ENCODE measurements around the gene BFSP2. TPM values are rescaled to one million over a fixed set of nuclear protein-coding genes. Genes with fewer than 3 reads are reported as not detected.

The BFSP2 gene
- total RNA-seq, 1 donor from 2014 or later: not detected

DNA sequence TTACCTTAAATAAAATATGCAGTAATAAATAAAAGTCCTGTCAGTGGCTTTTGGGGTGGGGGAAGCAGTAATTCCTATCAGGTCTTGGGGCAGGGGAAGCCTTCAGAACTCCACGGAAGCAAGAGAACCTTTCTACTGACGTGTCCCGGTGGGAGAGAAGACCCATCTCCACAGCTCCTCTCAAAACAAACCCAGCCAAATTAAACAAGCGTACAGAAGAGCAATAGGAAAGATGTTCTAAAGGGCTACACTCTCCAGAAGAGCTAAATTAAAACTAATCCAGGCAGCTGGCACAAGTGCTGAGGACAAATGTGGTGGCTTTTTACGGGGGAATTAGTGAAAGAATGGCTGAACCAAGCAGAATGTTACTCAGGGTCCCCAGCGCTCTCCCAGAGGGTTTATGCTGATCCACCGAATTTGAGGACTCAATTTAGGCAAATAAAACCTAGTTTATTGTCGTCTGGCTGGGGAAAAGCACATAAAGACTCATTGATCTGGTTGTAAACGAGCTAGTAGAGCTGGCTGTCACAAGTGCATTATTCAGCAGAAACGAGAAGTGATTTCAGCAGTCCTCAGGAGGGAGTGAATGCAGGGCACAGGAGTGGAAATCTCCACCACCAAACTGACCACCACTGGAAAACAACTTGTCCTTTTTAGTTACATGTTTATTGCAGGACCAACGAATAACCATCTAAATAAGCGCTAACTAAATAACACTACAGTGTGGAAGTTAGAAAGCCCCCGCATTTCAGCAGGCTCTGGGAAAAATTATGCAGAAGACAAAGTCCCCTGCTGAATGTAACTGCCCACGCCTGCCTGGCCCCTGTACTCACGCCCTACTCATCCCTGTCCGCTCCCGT is 13.5 kb downstream of the BFSP2 start:
- DNase-seq (ENCODE audit: low spot score in 2 of 2) (no peak), FAIRE-seq (no peak)

DNA sequence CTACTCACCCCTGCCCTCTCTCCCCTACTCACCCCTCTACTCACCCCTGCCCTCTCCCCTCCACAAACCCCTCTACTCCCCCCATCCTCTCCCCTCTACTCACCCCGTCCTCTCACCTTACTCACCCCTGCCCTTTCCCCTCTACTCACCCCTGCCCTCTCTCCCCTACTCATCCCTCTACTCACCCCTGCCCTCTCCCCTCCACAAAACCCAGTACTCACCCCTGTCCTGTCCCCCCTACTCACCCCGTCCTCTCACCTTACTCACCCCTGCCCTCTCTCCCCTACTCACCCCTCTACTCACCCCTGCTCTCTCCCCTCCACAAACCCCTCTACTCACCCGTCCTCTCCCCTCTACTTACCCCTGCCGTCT is 14.2 kb downstream of the BFSP2 start:
- FAIRE-seq (no peak), DNase-seq (ENCODE audit: low spot score in 2 of 2) (no peak)

DNA sequence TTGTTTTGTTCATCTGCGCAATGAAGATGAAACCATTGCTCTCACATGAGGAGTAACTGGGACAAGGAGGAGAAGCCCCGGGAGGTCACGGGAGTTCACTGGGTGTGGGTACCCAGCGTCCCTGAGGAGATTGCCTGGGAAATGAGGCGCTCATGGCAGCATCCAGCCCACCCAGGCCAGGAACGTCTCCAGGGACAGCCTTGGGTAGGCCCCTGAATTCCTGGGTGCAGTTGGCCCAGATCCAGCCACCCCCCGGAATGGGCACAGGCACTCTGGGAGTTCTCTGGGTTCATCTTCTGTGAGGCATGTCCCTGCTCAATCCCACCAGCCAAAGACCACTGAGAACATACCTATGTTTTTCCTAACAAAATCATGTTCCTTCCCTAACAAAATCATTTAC is 18.5 kb downstream of the BFSP2 start:
- no peak for DNase-seq (ENCODE audit: low spot score in 2 of 2)
- no peak for FAIRE-seq

DNA sequence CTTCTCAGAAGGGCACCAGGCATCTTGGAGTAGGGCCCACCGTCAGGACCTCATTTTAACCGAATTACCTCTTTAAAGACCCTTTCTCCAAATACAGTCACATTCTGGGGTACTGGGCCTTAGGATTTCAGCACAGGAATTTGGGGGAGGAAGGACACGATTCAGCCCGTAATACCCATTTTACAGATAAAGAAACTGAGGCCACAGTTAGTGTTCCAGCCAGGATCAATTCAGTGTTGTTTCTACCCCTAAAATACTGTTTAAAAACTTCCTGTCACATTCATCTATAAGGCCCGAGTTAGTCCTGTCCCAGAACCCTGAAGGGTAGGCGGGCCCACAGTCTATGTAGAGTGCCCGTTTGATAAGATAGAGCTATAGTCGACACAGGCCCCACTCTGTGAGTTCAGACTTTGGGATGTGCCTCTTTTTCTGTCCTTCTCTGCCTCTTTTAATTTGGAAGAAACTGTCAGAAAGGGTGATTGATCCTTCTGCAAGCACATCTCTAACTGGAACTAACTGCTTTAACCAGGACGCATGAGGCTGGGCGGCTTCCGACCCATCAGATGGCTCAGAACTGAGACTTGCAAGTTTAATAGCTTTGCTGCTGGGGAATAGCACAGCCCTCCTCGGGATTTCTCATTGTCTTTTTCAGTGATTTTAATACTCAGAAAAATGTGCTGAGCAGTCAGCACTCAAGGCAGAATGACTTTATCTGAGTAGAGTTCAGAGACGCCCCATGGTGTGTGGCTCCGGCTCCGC is 19.5 kb downstream of the BFSP2 start:
- FAIRE-seq: no peak

DNA sequence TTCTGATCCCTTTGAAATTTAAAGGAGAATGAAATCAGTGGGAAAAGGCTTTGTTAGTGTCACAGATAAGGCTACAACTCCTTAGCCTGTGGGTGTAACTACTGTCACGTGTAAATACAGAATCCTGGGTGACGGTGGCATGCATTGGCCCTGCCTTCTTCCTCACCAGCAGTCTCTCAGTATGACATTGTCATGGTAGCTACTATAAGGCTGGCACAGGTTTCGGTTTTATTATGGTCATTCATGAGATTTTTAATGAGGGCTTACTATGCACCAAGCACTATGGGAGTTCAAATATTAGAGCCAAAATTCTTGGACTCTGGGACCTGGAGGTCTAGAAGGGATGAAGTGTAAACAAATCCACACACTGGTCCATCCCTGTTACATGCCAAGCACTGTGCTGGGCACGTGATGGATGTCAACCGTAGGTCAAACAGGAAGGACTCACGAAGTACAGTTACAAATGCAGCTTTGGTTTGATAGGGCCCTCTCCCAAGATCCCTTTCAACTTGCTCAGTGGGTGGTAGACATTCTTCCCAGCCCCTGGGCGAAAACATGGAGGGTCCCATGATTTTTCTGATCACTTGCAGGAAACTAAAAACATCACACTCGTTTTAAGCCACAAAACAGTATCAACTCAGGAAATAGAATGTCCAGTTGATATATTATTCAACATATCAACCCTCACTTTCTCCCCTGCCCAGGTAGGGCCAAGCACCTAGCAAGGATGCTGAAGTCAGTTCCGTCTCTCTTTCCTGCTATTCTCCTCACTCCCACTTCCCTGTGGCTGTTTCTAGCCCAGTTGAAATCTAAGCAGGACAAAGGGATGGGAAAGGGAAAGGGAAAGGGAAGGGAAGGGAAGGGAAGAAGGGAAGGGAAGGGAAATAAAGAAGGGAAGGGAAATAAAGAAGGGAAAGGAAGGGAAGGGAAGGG is 25.3 kb downstream of the BFSP2 start:
- DNase-seq (ENCODE audit: low spot score in 2 of 2) (no peak), FAIRE-seq (no peak)

More for the DNA sequence above, 19.5 kb downstream of the BFSP2 start:
- no peak for DNase-seq (ENCODE audit: low spot score in 2 of 2)

DNA sequence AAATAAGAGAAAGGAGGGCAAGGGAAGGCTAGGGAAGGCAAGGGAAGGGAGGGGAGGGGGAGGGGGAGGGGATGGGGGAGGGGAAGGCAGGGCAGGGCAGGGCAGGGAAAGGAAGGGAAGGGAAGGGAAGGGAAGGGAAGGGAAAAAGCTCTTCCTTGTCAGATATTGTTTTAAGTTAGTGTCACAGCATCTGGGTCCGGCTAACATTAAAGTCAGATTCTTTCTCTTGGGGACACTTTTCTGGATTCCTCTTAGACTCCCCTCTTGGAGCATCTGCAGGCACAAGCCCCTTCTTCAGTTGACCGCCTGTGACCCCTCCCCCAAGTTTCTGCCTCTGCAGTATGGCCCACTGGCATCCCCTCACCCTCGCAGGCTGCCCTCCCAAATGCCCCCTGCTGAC is 26.0 kb downstream of the BFSP2 start:
- no peak for DNase-seq (ENCODE audit: low spot score in 2 of 2)
- no peak for FAIRE-seq

DNA sequence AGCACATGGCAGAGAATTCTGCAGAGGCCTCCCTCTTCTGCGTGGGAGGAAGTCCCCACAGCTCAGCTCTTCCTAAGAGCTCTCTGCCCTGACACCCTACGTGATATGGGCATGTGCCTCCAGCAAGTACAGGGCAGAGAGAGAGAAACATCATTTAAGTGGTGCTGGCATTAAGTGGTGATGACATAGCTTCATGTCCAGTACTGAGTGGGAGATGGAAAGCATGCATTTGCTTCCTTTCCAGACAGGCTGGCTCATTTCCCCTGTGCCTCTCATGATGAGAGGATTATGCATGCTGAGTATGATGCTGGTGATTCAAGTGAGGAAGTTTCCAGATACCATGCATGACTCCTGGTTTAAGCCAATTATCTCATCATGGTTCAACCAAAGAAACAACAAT is 26.9 kb downstream of the BFSP2 start:
- FAIRE-seq: no peak
- DNase-seq (ENCODE audit: low spot score in 2 of 2): peak in 1 of 2 donors; percentile 30

DNA sequence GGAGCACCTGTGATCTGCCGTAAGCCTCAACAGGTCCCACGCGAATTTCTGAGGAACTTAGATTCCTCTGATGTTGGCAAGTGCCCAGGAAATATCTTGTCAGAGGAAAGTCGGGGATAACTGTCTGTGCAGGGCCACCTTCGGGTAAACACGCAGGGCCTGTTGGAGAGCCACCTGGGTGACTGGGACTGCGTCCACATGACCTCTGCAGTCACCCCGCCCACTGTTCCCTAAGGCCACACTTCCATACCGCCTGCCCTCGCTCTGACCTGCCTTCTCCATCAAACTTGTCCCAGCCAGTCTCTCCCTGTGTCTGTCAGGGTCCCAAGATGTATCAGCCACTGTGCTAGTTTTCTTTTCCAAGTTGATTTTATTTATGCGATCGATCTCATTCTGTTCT is 28.7 kb downstream of the BFSP2 start:
- FAIRE-seq: no peak

DNA sequence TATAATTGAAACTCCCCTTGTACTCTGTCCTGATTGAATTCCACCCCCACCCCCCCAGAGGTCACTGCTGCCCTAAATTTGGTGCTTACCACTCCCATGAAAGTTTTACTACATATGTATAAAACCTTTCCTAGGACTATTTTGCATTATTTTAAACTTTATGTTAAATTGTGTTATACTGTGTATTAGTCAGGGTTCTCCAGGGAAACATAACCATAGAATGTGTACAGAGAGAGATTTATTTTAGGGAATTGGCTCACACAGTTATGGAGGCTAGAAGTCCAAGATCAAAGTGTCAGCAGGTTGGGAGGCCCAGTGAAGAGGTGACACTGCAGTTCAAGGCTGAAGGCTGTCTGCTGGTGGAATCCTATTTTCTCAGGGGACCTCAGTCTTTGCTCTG is 29.2 kb downstream of the BFSP2 start:
- no peak for FAIRE-seq
- DNase-seq (ENCODE audit: low spot score in 2 of 2): no peak

More for the DNA sequence above, 28.7 kb downstream of the BFSP2 start:
- DNase-seq (ENCODE audit: low spot score in 2 of 2): no peak

DNA sequence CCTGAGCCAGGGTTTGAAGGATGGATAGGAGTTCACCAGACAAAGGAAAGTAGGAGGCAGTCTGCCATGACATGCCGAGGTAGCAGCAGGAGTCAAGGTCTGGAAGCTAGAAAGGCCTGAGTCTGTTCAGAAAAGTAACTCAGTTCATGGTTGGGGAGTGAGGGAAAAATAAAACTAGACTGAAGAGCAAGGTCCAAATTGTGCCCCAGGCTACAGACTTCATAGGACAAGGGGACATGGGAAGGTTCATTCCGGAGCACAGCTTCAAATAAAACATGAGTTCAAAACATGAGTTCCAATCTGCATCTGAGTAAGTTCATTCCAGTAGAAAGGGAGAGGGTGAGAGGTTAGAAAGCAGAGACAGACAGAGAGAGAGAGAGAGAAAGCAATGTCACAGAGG is 39.7 kb downstream of the BFSP2 start:
- no peak for DNase-seq (ENCODE audit: low spot score in 2 of 2)
- FAIRE-seq: no peak

DNA sequence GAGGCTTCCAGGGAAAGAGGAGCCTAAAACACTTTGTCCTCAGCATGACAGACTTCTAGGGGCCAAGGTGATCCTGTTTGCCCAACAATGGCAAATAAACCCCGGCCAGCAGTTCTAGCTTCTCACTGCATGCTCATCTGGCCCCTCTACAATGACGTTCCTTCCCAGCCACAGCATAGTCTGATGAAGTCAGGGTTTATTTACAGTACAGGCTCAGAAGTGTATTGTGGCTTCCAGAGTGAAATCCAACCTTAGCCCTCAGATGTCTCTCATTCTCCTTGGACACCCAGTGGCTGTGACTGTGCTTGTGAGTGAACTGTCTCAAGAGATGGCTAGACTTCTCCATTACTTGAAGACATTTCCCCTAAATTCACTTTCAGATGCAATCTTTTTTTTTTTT is 40.8 kb downstream of the BFSP2 start:
- DNase-seq (ENCODE audit: low spot score in 2 of 2): no peak
- no peak for FAIRE-seq

DNA sequence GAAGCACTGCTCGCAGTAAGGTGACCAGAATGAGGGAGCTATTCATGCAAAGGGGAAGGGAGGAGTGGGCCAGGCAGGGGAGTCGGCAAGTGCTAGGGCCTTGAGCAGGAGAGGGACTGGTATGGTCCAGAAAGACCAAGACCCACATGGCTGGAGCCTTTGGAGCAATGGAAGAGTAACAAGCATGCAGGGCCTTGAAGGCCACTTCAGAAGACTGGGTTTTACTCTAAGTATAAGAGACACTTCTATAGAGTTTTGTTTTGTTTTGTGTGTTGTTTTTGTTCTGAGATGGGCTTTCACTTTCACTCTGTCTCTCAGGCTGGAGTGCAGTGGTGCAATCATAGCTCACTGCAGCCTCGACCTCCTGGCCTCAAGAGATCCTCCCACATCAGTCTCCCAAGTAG is 42.0 kb downstream of the BFSP2 start:
- no peak for DNase-seq (ENCODE audit: low spot score in 2 of 2)
- FAIRE-seq: no peak

DNA sequence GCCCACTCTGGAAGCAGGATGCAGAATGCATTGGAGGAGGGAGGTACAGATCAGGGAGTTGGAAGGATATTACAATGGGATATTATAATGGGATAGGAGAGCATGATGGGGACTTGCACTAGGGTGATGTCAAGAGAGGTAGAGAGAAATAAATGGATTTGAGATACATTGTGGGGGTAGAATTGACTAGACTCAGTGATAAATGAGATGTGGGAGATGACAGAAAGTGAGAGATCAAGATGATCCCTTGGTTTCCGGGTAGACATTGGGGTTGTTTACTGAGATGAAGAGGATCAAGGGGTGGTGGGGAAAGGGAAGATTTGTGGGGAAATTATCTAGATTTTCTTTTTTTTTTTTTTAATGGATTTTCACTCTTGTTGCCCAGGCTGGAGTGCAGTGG is 42.7 kb downstream of the BFSP2 start:
- DNase-seq (ENCODE audit: low spot score in 2 of 2) (no peak), FAIRE-seq (no peak)

DNA sequence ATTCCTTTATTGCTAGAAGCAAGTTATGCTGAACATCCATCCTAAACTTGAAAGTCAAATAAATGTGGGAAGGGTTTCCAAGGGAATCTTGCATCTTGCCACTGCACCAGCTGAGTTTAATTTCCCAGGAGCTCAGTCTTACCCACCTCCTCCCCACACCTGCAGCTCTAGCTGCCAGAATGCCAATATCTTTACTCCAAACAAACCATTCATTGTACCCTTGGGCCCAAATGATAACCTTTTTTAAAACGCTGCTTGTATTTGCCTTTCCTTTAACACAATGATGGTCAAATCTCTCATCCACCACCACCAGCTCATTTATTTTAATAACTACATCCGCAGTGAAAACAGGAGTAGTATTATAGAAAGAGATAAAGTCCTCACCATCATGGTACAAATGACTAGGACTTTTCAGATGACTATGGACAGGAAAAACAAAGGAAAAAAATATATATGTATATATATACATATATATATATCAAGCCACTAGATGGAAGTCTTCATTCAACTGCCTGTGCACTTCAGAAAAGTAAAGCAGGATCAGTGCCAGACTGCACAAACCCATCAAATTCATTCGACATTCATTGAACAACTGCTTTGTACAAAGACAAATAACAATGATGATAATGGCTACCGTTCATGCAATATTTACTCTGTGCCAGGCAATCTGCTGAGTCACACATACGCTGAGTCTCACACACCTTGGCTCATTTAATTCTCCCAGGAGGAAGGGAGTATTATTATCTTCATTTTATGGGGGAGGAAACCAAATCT is 44.0 kb downstream of the BFSP2 start:
- FAIRE-seq: peak; percentile 26

DNA sequence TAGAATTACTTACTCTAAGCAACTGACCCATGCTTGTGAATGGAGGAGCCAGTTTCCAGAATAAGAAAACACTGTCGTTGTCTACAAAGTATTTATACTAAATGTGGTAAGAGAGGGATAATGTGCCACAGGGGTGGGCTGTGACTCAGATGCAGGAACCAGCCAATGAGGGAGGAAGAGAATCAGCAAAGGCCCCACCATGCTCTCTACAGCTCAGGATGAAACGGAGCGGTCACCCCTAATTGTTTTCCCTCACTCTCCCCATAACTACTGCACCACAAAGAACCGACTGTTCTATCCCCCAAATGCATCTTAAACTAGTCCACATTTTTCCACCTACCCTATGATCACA is 44.5 kb downstream of the BFSP2 start:
- no peak for FAIRE-seq
- DNase-seq (ENCODE audit: low spot score in 2 of 2): no peak

More for the DNA sequence above, 44.0 kb downstream of the BFSP2 start:
- no peak for DNase-seq (ENCODE audit: low spot score in 2 of 2)

DNA sequence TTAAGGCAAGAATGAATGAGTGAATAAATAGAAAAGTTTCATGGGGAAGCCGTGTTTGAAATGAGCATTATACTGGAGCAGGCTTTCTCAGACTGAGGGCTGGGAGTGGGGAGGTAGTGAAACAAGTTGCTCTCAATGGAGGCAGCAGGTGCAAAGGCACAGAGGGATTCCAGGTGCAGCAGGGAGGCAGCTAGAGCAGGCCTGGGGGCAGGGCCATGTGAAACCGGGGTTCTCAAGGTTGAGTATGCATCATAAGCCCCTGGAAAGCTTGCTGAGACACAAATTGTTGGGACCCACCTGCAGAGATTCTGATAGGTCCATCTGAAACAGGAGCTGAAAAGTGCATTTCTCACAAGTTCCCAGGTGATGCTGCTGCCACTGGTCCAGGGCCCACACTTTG is 45.3 kb downstream of the BFSP2 start:
- DNase-seq (ENCODE audit: low spot score in 2 of 2) (no peak), FAIRE-seq (no peak)

DNA sequence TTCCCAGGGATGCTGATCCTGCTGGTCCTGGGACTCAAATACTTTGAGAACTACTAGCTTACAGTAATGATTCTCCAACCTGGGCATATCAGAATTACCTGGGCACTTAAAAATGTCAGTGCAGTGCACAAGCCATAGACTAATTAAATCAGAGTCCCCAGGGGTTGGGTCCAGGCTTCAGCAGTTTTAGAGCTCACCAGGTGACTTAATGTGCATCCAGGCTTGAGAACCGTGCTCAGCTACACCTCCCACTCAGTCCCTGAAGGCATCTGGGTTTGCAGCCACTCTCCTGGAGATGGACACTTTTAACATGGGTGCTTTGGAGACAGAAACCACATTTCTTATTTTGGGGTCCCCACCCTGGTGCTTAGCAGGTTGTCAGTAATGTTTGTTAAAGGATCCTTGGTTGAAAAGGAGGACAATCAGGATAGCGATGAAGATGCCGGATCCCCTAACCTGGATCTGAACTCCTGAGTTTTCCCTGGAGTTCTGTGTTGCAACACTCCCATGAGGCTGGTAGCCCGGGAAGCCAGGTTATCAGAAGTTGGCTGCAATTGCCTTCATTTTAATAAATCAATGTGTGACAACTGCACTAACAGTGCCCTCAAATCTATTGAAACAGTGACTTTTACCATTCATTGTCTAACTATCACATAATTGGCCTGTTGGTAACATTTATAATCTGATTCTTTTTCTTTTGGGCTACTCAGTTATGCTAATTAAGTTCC is 48.1 kb downstream of the BFSP2 start:
- no peak for FAIRE-seq

DNA sequence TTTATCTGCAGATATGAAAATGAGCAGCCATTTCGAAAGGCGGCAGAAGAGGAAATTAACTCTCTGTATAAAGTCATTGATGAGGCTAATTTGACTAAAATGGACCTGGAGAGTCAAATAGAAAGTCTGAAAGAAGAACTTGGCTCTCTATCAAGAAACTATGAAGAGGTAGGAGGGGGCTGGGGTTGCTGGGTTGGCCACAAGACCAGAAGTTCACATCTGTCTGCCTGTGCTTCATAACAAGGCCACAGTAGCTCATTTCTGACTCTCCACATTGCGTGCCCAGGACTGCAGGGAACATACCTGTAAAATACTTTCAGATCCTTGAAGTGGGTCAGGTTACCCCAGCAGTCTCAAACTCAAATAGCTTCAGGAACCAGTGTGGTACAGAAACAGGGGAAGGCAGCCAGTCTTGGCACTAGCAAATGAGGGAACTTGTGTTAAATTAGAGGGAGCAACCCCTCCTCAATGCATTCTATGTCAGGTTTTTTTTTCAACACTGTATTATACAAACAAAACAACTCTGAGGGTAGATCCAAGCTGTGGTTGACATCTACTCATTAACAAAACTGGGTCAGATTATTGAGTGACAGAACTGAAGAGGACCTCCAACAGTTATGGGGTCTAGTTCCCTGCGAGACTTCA is 48.7 kb downstream of the BFSP2 start:
- no peak for FAIRE-seq
- no peak for DNase-seq (ENCODE audit: low spot score in 2 of 2)

More for the DNA sequence above, 48.1 kb downstream of the BFSP2 start:
- no peak for DNase-seq (ENCODE audit: low spot score in 2 of 2)

DNA sequence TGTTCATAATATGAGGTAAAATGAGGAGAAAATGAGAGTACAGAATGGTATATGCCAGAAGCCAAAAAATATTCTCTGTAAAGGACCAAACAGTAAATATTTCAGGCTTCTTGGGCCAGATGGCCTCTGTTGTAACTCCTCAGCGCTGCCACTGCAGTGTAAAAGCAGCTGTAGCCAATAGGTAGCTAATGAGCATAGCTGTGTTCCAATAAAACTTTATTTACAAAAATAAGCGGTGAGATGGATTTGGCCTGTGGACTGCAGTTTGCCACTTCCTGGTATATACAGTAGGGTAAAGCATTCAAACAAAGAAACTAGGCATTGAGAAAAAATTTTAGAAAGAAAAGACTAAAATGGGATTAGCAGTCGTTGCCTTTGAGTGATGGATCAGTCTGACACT is 51.5 kb downstream of the BFSP2 start:
- FAIRE-seq: no peak
- no peak for DNase-seq (ENCODE audit: low spot score in 2 of 2)
